GM23338 (cell line): Measurements from ENCODE around the gene XRN2.

Experiments
- EZH2 ChIP-seq: fragments of 200-600 bp; sonication (generic); IDR thresholded peaks from one replicate; pipeline ENCODE4 v1.8.0; 2017; ENCODE audit warnings: antibody characterized with exemption, mild to moderate bottlenecking, low read depth; ENCODE audit not compliant: unreplicated experiment
- TF ChIP-seq, protein P1 (sequence below), 2 experiments: fragments of 200-600 bp in 1 of 2; sonication (generic) in 1 of 2; conservative IDR thresholded peaks; 2 replicates each; pipeline versions ENCODE4 v1.5.1 to v1.6.1; 2016 to 2017; ENCODE audit warnings: antibody characterized with exemption in 2 of 2, low read depth in 2 of 2, mild to moderate bottlenecking in 2 of 2, moderate library complexity in 1 of 2

DNA sequence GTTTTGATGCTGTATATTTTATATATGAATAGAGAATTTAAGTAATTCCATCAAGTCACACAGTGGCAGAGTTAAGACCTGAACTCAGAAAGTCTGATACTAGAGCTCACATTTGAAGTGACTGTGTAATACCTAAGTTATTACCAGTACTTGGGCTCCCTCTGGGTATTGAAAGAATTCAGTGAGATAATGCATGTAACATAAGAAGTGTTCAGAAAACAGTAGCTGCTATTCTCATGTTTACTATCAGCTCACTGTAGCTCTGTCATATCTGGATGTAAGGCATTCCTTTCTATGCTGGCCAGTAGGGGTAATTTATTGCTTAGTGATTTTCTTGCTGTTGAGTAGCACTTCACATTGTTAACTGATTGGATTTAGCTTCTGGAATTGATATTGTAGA, 49.6 kb downstream of the XRN2 start:
- TF ChIP-seq EZH2 = no peak
- TF ChIP-seq, protein P1, sequence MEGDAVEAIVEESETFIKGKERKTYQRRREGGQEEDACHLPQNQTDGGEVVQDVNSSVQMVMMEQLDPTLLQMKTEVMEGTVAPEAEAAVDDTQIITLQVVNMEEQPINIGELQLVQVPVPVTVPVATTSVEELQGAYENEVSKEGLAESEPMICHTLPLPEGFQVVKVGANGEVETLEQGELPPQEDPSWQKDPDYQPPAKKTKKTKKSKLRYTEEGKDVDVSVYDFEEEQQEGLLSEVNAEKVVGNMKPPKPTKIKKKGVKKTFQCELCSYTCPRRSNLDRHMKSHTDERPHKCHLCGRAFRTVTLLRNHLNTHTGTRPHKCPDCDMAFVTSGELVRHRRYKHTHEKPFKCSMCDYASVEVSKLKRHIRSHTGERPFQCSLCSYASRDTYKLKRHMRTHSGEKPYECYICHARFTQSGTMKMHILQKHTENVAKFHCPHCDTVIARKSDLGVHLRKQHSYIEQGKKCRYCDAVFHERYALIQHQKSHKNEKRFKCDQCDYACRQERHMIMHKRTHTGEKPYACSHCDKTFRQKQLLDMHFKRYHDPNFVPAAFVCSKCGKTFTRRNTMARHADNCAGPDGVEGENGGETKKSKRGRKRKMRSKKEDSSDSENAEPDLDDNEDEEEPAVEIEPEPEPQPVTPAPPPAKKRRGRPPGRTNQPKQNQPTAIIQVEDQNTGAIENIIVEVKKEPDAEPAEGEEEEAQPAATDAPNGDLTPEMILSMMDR (conservative IDR thresholded peaks at IDR 0.05; ENCODE audit: low read depth in 2 of 2) = no peak
